Uterus (tissue), 2 donors: ENCODE measurements around the gene OCIAD1.

Experiments used
- CTCF ChIP-seq, 4 experiments: fragments of 200-600 bp in 2 of 4; fragments of 450-650 bp in 2 of 4; sonication (generic) in 2 of 4; IDR thresholded peaks; one replicate each; pipeline ENCODE4 v1.5.1; 2016 to 2019; ENCODE audit warnings: antibody characterized with exemption in 4 of 4, mild to moderate bottlenecking in 2 of 4, moderate library complexity in 1 of 4
- POLR2A ChIP-seq, 2 donors: fragments of 450-650 bp; IDR thresholded peaks; one replicate each; pipeline ENCODE4 v1.6.1; 2016; ENCODE audit warnings: antibody characterized with exemption in 2 of 2, mild to moderate bottlenecking in 1 of 2, moderate library complexity in 1 of 2

DNA sequence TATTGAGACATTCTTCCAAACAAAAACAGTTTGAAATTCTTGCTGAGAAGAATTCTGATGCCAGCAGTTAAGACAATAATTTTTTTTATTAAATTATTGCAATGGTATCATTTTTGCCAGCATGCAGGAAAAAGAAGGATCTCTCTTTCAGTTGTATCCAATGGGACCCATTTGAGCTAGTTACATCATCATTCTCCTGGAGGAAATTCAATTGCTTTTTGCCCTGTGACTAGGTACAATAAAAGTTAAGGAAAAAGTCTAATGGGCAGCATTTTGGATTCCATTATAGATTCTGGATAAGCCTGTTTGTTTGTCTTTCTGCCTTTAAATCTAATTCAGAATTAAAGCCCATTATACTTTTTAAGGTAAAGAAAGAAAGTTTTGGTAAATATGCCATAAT is 40.3 kb upstream of the OCIAD1 start:
- TF ChIP-seq CTCF (IDR thresholded peaks at IDR 0.05) (no peak), POLR2A (IDR thresholded peaks at IDR 0.05) (no peak)
